Adrenal gland (tissue), 12 donors: ENCODE measurements around the gene CPED1. TPM values are rescaled to one million over a fixed set of nuclear protein-coding genes. Genes with fewer than 3 reads are reported as not detected.

Experiments used
- DNase-seq, 7 donors: peaks; one replicate each; pipeline ENCODE4 v3.0.0-alpha.2; 2019 to 2020
- H3K27ac ChIP-seq, 5 donors: fragments of 200-600 bp; sonication (generic) in 4 of 5; 1 replicate in 3 of 5; 2 replicates in 2 of 5; pipeline versions ENCODE4 v1.5.1 to v1.8.0; 2016 to 2020; ENCODE audit warnings: mild to moderate bottlenecking in 1 of 5
- H3K27me3 ChIP-seq: fragments of 200-600 bp; 2 replicates; pipeline ENCODE4 v1.8.0; 2021
- H3K36me3 ChIP-seq, 2 donors: fragments of 200-600 bp; replicated peaks in 1 of 2; 1 replicate in 1 of 2; 2 replicates in 1 of 2; pipeline versions ENCODE4 v1.5.1 to v1.8.0; 2018 to 2022
- H3K4me1 ChIP-seq, 2 donors: fragments of 200-600 bp; replicated peaks in 1 of 2; 1 replicate in 1 of 2; 2 replicates in 1 of 2; pipeline versions ENCODE4 v1.5.1 to v1.8.0; 2018 to 2021
- H3K4me3 ChIP-seq, 4 donors: fragments of 200-600 bp; sonication (generic) in 3 of 4; one replicate each; pipeline ENCODE4 v1.5.1; 2016 to 2018
- H3K9me3 ChIP-seq, 3 donors: fragments of 200-600 bp; sonication (generic) in 1 of 3; replicated peaks in 1 of 3; 1 replicate in 2 of 3; 2 replicates in 1 of 3; pipeline versions ENCODE4 v1.5.1 to v1.8.0; 2016 to 2021
- POLR2A ChIP-seq, 2 donors: fragments of 450-650 bp; IDR thresholded peaks; one replicate each; pipeline ENCODE4 v1.6.1; 2017; ENCODE audit warnings: antibody characterized with exemption in 2 of 2, mild to moderate bottlenecking in 2 of 2, moderate library complexity in 1 of 2
- WGBS, 4 donors: extraction: QIAGEN DNeasy Blood & Tissue Kit in 2 of 4; methylation state at CpG; one replicate each; pipeline versions ENCODE4 v1.1.5 to v1.1.7; 2013 to 2017; 5-methylcytosine and 5-hydroxymethylcytosine counted together
- intact Hi-C, 2 donors: fragments of 100-400 bp; cut with DNase I; formaldehyde crosslinking; loops; one replicate each; pipeline versions ENCODE4 v1.14.1 to v1.15.0; 2022 to 2023
- polyA plus RNA-seq, 3 donors: library from polyadenylated mRNA; stranded (reverse); fragments of 200-250 nt in 2 of 3; fragments of 350-450 nt in 1 of 3; fragmentation: Illumina TruSeq in 1 of 3; extraction: RNeasy Lipid Tissue Mini Kit (QIAGEN cat#74804) in 1 of 3; gene quantifications; one replicate each; pipeline ENCODE4 v1.2.3, GENCODE V29; 2013 to 2014
- total RNA-seq, 9 donors: library from RNA; depleted of rRNA in 4 of 9; stranded (reverse); fragments of >200 nt in 4 of 9; fragments of 120-200 nt in 1 of 9; fragmentation: NEBNext Ultra II Directional in 1 of 9; extraction: Animal tissue kit (Norgen Biotek cat#: 25700) in 1 of 9; gene quantifications; one replicate each; pipeline versions ENCODE4 v1.1.0 to v1.2.4, GENCODE V29; 2013 to 2023
- TF ChIP-seq, protein P1 (sequence below), 6 experiments: fragments of 450-650 bp in 4 of 6; fragments of 200-600 bp in 2 of 6; sonication (generic) in 1 of 6; IDR thresholded peaks; 1 replicate in 5 of 6; 2 replicates in 1 of 6; pipeline versions ENCODE4 v1.5.1 to v1.8.0; 2016 to 2021; ENCODE audit warnings: antibody characterized with exemption in 6 of 6, mild to moderate bottlenecking in 2 of 6, moderate library complexity in 1 of 6
- donor health status: healthy with polysubstance abuse.
- donor health status: Bipolar disorder and iron deficiency.
- donor health status: DM: yes; HTN: yes; CAD: no.
- donor health status: DM: no; HTN: no; CAD: no.
- donor health status: DM: no; HTN: no; CAD: no.
- donor health status: DM: yes; HTN: yes; CAD: no.

Gene CPED1
- total and polyA plus RNA-seq, 12 donors = 5.2 to 72.2 (median 40.7) TPM

DNA sequence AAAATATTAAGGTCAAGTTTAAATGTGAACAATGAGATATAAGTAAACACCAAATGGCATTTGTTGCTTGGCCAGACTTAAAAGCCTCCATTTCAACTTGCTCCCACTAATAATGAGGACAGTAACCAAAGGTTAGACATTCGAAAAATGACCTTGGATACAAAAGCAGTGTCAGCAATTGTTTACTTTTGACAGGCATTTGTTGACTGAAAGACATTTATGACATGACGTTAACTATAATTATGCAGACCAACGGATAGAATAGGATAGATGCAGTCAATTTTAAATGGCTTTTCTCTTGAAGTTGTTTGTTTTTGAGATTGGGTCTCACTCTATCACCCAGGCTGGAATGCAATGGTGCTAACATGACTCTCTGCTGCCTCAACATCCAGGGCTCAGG lies 333.9 kb downstream of the CPED1 start:
- DNase-seq = no peak
- H3K27ac ChIP-seq = no peak overlapping the region
- no peaks in the 10 kb centered on the region for H3K9me3 ChIP-seq
- no peak for TF ChIP-seq POLR2A (IDR thresholded peaks at IDR 0.05)
- TF ChIP-seq, protein P1, sequence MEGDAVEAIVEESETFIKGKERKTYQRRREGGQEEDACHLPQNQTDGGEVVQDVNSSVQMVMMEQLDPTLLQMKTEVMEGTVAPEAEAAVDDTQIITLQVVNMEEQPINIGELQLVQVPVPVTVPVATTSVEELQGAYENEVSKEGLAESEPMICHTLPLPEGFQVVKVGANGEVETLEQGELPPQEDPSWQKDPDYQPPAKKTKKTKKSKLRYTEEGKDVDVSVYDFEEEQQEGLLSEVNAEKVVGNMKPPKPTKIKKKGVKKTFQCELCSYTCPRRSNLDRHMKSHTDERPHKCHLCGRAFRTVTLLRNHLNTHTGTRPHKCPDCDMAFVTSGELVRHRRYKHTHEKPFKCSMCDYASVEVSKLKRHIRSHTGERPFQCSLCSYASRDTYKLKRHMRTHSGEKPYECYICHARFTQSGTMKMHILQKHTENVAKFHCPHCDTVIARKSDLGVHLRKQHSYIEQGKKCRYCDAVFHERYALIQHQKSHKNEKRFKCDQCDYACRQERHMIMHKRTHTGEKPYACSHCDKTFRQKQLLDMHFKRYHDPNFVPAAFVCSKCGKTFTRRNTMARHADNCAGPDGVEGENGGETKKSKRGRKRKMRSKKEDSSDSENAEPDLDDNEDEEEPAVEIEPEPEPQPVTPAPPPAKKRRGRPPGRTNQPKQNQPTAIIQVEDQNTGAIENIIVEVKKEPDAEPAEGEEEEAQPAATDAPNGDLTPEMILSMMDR (IDR thresholded peaks at IDR 0.05) = no peak
- intact Hi-C loops = no loop called here
- H3K27me3 ChIP-seq = peaks cover 10% of the 10 kb centered on the region
- H3K36me3 ChIP-seq = no peaks in the 10 kb centered on the region
- H3K4me3 ChIP-seq = no peak overlapping the region
- WGBS, 4 donors = 44 to 61% (median 54%) methylated on average over 3 of the region's 3 CpGs
- H3K4me1 ChIP-seq = no peaks in the 10 kb centered on the region

DNA sequence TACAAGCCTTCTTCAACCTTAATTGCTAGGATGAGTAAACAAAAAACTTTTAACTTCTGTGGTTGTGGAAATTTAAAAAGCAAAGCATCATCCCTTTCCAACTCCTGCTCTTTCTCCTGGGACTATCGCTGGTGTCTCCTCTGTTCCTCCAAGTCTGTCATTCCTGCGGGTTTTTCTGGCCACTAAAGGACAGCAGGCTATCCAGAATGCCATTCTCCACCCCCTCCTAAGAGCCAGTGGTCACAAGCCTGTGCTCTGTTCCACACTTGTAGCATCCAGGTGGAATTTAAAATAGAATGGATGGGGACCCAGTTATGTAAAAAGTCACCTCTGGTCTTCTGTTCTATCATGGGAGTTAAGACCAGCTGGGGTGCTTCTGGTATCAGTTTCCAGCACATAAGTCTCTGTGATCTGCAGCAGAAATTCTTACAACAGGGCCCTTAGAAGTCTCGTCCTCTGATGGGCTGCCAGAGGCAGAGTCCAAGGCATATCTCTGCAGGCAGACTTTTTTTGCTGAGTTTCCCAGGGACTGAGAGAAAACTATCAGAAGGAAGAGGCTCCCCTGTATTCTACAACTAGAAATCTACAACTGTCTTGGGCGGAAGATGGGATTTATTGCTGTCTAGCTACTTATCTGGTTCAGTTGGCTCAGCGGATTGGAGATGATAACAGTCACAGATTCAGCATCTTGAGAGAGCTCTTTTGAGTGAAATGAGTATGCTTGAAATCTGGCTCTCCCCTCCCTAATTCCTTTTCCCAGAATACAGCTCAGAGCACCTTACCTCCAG lies 335.2 kb downstream of the CPED1 start:
- Histone ChIP-seq H3K27me3 (peaks cover 20% of the 10 kb centered on the region), H3K4me1 (no peaks in the 10 kb centered on the region), H3K36me3 (no peaks in the 10 kb centered on the region), H3K4me3 (no peak overlapping the region), H3K9me3 (no peaks in the 10 kb centered on the region), H3K27ac (no peak overlapping the region)
- intact Hi-C loops = no loop called here
- TF ChIP-seq POLR2A (IDR thresholded peaks at IDR 0.05) = no peak
- TF ChIP-seq, protein P1 (IDR thresholded peaks at IDR 0.05) = no peak
- 46 to 63% (median 54%) methylated on average over 5 of the region's 5 CpGs for WGBS, 4 donors
- no peak for DNase-seq

DNA sequence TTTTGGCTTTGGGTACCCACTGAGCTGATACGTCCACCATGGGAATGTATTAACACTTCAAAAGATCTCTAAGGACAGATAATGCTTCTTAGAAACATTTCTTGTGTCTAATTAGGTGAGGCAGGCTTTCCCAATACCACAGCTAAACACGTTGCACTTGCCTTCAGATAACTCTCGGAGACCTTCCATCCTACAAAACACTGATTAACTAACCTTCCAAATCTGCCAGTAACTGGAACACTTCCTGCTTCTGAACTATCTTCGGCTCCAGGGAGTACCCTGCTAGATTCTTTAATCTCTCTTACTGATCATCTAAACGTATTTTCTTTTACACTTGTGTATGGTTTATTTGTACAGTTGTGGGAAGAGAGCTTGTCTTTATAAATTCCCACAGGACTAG lies 339.2 kb downstream of the CPED1 start:
- Histone ChIP-seq H3K4me3 (no peak overlapping the region), H3K9me3 (no peaks in the 10 kb centered on the region), H3K27ac (no peak overlapping the region), H3K27me3 (peaks cover 58% of the 10 kb centered on the region), H3K4me1 (peaks cover 10 to 11% of the 10 kb centered on the region in 2 donors), H3K36me3 (no peaks in the 10 kb centered on the region)
- no peak for DNase-seq
- TF ChIP-seq, protein P1 (IDR thresholded peaks at IDR 0.05) = no peak
- TF ChIP-seq POLR2A (IDR thresholded peaks at IDR 0.05) = no peak
- 83 to 92% (median 86%) methylated on average over 5 of the region's 5 CpGs for WGBS, 4 donors
- intact Hi-C loops = no loop called here

DNA sequence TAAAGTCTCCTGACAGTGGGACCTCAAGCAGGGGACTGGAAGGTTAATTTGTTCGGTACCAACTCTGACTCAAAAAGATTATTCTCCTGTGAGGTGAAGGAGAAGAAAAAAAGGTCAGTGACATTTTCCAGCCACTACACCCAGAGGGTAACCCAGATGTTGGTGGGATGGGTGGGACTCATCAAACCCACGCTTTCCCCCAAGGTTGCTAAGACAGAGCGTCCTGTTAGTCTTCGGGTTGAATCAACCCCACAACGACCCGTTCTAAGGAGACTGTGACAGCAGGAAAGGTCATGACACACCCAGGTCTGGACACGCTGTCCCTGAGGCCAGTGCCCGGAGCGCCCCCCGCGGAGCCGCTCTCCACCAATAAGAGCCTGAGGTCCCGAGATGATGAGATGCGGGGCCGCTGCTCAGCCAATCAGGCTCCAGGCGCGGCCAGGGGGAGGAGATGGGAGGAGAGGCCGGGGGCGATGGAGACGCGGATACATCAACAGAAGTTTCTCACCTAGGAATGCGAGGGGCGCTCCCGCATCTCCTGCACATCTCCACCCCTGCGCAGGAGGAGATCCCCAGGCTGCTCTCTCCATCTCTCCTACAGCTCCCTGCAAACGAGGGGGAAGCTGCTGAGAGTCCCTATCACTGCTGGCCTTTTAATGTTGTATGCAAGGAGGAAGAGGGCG lies 340.1 kb downstream of the CPED1 start, which contains the start of gene WNT16:
TSS of gene WNT16 (plus strand) at position 493 of the 683 bp plus-strand sequence. CDS start 293 bp downstream, outside the sequence.
- Histone ChIP-seq H3K27me3 (peaks cover 58% of the 10 kb centered on the region), H3K27ac (no peak within 1 kb of the TSS), H3K9me3 (no peaks in the 10 kb centered on the region), H3K36me3 (no peaks in the 10 kb centered on the region), H3K4me3 (peak within 1 kb of the TSS in 1 of 4 donors; percentile 47), H3K4me1 (peaks cover 10 to 11% of the 10 kb centered on the region in 2 donors)
- TF ChIP-seq, protein P1 (IDR thresholded peaks at IDR 0.05) = no peak
- TF ChIP-seq POLR2A (IDR thresholded peaks at IDR 0.05) = no peak
- intact Hi-C loops = no loop called here
- 18 to 73% (median 41%) methylated on average over 4 to 27 of the region's 27 CpGs for WGBS, 4 donors
- no peak for DNase-seq
